ENCODE measurements around the gene SYTL3.

The SYTL3 gene

GRCh38 chr6:158730541-158730907 lies 80.7 kb downstream of the SYTL3 start:
- DNase-seq = no peak

GRCh38 chr6:158735009-158735408 lies 85.2 kb downstream of the SYTL3 start:
- DNase-seq = no peak

DNA sequence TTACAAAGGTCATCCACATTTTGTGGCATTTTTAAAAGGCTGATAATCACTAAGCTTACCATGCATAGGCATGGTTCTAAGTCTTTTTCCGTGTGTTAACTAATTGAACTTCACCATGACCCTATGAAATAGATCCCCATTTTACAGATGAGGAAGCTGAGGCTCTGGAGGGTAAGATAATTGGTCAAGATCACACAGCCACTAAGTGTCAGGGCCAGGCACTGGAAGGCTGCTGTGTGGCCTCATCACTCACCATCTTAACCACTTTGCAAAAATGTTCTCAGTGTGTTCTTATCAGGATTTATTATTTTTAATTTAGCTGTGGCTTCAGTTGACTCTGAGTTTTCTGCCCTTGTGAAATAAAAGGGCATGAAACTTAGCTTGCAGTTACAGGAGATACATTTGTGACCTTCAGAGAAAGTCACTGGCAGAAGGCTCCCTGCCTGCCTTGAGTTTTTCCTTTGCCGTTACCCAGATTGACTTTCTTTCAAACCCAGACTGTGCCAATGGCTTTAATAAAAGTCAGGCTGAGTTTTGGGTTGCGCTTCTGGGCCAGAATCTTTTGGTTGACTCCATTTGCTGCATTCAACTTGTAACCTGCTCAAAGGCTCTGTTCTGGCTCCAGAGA lies 87.3 kb downstream of the SYTL3 start:
- no peak for DNase-seq

GRCh38 chr6:158737710-158738615 lies 88.1 kb downstream of the SYTL3 start:
- DNase-seq = no peak

DNA sequence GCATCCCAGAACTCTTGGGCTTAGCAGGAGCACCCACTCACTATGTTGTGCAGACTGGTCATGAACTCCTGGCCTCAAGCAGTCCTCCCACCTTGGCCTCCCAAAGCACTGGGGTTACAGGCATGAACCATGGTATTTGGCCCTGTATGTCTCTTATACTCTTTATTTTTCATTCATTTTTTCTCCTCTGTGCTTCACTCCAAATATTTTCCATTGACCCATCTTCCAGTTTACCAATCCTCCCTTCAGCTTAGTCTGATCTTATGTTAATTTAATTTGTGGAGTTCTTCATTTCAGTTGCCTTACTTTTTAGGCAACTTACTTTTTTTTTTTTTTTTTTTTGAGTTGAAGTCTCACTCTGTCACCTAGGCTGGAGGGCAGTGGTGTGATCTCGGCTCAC lies 89.8 kb downstream of the SYTL3 start:
- no peak for DNase-seq

GRCh38 chr6:158743033-158743651 lies 93.3 kb downstream of the SYTL3 start:
- no peak for DNase-seq

DNA sequence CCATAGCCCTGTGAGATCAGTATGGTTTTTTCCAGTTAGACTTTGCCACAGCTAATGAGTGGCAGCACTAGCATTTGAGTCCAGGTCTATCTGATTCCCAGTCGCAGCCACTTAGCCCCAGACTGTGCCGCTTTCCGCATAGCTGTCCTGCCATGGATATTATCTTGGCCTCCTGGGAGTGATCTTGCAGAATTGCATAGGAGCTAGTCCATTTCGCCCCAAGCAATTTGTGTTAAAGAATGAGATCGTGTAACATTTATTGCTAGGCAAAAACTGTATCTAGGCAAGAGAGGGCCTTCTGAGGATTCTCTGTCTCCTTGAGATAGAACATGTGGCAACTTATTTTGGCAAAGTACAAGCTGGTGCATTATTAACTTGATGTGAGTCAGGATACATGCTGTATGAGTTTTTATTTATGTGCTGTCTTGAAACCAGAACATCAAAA lies 95.2 kb downstream of the SYTL3 start:
- no peak for DNase-seq

DNA sequence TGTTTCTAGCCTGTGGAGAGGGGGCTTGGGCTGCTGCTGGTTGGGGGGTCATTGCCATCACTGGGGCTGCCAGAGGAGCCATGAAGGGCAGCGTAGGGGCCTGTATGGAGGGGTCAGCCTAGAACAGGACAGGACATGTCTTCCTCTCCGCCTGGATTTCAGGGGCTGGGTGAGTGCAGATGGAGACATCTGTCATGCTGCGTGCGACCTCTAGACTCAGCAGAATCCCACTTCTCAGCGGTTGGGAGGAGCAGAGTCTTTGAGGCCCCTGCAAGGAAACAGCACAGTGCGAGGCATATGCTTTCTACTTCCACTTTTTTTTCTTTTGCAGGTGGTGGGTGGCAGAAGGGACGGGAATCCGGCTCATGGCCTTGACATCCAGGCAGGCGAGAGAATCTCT lies 101.4 kb downstream of the SYTL3 start:
- no peak for DNase-seq

DNA sequence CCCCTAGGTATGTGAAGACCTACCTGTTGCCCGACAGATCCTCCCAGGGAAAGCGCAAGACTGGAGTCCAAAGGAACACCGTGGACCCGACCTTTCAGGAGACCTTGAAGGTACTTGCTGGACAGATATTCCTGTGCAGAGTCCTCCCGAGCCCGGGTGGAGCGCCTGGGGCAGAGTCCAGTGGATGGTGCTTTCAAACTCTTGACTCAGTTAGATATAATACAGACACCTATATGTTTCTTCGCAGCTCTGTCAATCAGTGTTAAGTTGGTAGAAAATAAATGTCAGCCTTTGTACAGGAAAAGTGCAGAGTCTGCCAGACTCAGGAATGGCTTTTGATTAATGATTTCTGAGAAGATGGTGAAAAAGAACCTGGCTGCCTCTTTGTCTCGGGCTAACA lies 102.1 kb downstream of the SYTL3 start:
- no peak for DNase-seq

GRCh38 chr6:158752613-158753012 lies 102.8 kb downstream of the SYTL3 start:
- no peak for DNase-seq

DNA sequence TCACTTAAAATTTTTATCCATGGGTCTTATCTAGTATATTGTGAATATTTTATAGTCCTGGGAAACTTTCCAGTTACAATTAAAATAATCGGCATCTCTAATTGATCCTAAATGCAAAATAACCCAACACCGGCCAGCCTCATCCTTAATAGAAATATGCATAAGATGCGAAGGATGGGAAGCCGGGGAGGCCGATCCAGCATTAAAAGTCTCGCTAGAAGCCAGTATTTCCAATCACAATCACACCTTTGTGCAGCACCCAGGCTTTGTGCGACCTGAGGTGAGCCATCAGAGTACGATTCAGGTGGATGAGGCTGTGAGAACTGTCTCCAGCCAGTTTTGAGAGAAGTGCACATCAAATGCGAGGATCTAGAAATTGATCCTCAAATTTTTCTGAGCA lies 104.0 kb downstream of the SYTL3 start:
- no peak for DNase-seq

DNA sequence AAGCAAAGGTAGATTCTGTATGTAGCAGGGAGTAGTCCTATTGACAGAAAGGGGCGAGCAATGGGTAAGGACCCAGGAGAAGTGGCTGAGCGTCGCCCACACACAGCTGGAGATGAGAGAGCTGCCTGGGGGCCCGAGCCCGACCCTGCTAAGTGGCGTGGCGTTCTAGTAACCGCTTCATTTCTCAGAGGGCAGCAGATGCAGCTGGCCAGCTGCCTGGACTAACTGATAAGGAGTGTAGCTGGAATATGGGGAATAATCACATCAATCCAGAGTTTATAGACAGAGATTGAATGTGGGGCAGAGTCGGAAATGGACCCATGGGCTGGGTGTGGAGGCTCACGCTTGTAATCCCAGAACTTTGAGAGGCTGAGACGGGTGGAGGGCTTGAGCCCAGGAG lies 104.9 kb downstream of the SYTL3 start:
- no peak for DNase-seq

GRCh38 chr6:158755636-158756035 lies 105.8 kb downstream of the SYTL3 start:
- DNase-seq = no peak

- DNase-seq = no peak
Observed at GRCh38 chr6:158756126-158756525, 106.3 kb downstream of the SYTL3 start.

GRCh38 chr6:158756977-158757752 lies 107.3 kb downstream of the SYTL3 start:
- no peak for DNase-seq

DNA sequence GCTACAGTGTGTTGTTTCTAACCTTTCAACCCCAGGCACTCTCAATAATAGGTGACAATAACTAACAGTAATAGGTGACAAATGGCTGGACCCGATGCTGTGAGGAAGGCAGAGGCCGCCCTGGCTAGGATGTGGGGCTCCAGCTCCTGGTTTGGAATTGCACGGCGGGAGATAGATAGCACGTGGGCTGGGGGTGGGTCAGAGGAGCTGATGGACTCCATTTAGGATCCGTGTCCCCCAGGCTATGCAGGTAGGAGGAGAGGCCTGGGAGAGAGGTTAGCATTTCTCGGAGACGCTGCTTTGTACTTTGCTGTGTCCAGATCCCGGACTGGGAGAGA lies 107.9 kb downstream of the SYTL3 start:
- DNase-seq = no peak

GRCh38 chr6:158758451-158758860 lies 108.6 kb downstream of the SYTL3 start:
- DNase-seq = no peak

DNA sequence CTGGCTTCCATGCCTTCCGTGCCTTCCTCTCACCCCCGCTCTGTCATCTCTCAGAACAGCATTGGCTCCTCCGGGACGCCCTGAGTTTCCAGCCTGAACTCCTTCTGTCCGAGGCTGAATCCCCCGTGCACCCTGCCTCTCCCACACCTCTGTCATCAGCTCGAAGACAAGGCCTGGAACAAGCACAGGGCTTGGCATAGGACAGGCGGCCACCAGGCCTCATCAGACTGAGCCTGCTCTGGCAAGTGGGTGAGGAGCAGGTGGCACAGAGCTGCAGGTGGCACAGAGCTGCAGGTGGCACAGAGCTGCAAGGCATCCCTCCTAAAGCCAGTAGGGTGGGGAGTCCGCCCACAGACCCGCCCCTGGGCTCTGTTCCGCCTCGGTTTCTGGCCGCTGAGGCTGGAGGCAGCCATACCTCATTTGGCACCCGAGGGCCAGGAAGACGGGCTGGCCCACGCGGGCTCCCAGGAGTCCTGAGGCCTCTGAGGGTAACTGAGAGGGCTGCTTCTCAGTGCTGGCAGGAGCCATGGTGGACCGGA lies 109.2 kb downstream of the SYTL3 start:
- DNase-seq = no peak

DNA sequence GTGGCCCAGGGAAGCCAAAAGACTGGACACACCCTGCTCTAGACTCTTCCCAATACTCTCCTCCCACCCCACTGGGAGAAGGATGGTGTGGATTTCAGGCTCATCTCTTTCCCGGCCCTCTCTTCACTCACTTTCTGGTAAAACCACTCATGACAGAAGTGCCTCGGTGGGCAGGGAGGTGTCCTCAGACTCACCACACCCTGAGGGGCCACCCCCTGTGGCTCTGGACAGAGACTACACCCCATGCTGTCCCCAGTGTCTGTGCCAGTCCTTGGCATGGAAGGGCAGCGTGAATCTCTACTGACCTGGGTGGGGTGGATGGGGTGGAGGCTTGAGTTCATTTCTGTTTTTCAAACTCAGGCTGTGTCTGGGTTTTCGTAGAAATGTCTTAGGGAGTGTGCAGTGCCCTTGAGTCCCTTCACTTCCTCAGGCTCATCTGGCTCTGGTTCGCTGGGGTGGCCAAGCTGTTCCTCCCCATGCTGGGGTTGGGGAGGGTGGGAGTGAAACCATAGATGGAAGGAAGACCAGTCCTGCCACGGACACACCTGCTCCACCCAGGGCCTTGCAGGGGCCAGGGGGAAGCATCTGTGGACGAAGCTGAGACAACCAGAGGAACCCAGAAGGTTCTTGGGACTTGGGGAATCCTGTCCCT lies 110.2 kb downstream of the SYTL3 start:
- DNase-seq = no peak

DNA sequence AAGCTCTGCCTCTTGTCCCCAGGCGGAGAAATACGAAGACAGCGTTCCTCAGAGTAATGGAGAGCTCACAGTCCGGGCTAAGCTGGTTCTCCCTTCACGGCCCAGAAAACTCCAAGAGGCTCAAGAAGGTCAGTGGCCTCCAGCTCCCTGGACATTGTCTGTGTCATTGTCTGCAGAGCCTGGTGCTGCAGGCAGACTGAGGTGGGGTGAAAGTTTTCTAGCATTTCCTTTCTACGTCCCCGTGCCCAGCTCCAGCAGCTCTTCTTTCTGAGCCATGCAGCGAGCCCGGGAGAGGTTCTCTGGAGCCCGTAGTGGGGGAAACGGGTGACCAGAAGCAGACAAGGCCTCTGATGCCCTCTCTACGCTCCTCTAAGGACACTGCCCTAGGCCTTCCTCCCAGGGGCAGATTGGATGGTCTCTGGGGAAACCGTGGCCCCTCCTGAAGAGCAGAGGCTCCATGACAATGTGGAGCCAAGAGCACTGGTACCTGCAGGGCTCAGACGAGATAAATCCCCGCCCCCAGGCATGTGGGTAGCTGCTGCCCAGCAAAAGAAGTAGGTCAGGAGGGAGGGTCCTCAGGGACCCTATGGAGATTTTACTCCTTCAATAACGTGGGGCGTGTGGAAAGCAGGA lies 110.9 kb downstream of the SYTL3 start:
- DNase-seq = no peak

- DNase-seq = no peak
Observed at GRCh38 chr6:158761746-158762145, 111.9 kb downstream of the SYTL3 start.
